GM12865 (cell line): Measurements from ENCODE around the gene MLLT3.

ENCODE experiments used
- DNase-seq: peaks from one replicate; pipeline ENCODE4 v3.0.0; 2010; ENCODE audit warnings: low read depth
- H3K4me3 ChIP-seq: 2 replicates; pipeline ENCODE4 v1.5.1; 2011; ENCODE audit warnings: mild to moderate bottlenecking, low read depth, low read length, control low read depth
- TF ChIP-seq, protein P1 (sequence below): IDR thresholded peaks from 2 replicates; pipeline ENCODE4 v1.5.1; 2011; ENCODE audit warnings: low read length, control low read depth, low read depth, inconsistent platforms; ENCODE audit not compliant: insufficient read depth; ENCODE audit errors: missing control alignments

MLLT3 gene

DNA sequence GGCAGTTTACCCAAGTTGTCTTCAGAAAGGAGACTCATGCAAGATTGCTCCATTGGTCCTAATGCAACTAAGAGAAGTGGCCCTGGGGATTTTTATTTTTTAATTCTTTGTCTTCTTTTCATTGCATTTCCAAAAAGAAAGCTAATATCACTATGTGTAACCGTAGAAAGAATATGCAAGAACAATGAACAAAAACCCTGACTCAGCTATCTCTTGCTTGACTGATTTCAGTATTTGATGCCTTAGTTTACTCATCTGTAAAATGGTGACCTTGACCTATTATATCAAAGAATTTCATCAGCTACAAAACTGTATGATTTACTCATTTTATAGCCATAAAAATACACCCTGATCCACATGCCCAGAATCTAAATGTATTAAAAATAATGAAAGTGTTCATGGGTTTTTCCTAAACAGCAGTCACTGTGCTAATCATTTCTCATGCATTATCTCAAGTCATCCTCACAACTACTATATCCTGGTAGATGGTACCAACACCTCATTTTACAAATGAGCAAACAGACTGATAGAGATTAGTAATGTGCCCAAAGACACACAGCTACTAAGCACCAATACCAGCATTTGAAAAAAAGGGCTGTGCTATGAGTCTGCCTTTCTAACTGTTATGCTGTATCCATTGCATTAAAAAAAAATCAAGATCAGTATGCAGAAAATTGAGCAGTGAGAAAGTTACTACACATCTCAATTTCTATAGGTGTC is 185.7 kb downstream of the MLLT3 start:
- no peak overlapping the region for H3K4me3 ChIP-seq
- no peak for DNase-seq
- TF ChIP-seq, protein P1, sequence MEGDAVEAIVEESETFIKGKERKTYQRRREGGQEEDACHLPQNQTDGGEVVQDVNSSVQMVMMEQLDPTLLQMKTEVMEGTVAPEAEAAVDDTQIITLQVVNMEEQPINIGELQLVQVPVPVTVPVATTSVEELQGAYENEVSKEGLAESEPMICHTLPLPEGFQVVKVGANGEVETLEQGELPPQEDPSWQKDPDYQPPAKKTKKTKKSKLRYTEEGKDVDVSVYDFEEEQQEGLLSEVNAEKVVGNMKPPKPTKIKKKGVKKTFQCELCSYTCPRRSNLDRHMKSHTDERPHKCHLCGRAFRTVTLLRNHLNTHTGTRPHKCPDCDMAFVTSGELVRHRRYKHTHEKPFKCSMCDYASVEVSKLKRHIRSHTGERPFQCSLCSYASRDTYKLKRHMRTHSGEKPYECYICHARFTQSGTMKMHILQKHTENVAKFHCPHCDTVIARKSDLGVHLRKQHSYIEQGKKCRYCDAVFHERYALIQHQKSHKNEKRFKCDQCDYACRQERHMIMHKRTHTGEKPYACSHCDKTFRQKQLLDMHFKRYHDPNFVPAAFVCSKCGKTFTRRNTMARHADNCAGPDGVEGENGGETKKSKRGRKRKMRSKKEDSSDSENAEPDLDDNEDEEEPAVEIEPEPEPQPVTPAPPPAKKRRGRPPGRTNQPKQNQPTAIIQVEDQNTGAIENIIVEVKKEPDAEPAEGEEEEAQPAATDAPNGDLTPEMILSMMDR = no peak

DNA sequence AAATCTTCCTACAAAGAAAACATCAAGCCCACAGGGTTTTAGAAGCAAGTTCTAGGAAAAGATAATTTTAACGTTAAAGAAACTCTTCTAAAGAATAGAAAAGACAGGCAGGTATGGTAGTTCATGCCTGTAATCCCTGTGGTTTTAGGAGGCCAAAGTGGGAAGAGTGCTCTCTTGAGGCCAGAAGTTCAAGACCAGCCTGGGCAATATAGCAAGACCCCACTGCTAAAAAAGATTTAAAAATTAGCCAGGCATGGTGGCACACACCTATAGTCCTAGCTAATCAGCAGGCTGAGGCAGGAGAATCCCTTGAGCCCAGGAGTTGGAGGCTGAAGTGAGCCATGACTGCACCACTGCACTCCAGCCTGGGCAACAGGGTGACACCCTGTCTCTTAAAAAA is 193.3 kb downstream of the MLLT3 start:
- DNase-seq = no peak
- TF ChIP-seq, protein P1 = no peak
- H3K4me3 ChIP-seq = no peak overlapping the region

DNA sequence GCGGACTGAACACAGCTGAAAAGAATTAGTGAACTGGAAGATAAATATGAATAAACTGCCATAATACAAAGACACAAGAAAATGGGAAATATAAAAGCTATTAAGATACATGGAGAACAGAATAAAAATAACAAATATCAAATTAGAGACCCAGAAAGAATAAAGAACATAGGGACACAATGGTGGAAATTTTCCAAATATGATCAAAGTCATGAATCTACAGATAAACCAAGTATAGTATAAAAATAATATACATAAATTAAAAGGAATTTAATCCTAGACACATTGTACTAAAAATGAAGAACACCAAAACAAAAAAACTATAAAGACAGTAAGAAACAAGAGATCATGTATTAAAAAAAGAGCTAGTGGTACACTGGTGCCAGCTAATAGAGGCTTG is 194.9 kb downstream of the MLLT3 start:
- no peak for DNase-seq
- H3K4me3 ChIP-seq = no peak overlapping the region
- TF ChIP-seq, protein P1 = no peak

DNA sequence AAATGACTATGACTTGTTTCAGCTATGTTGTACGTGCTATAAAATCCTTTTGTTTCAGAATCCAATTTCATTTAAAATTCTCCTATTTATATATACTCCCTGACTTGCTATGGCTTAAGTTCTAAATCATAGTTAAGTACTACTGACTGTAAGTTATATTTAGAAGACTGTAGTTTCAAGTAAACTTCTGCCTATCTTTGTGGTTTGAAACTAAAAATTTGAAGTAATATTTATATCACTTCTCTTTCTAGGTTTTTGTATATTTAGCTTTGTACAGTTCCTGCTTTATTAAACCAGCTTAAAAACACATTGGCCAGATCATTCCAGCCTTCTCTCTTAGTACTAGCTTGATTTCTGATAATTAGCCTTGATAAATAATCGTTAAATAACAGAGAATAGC is 196.3 kb downstream of the MLLT3 start:
- TF ChIP-seq, protein P1 = no peak
- H3K4me3 ChIP-seq = peak overlapping the region; percentile 28; the same call in 1 of the 2 replicates

DNA sequence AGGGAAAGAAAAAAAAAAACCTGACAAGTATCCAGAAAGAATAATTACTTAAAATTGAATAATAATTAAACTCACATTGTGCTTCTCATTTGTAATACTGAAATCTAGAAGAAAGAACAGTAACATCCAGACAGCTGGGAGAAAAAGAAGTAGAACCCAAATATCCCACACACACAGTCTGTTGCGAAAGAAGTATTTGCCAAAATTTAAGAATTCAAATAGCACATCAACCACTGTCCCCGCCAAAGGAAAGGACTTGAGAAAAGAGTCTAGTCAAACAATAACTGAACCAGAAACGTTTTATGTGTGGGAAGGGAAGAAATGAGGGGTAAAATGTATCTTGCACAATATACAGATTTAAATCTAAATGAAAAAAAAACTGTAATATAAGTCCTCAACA is 202.8 kb downstream of the MLLT3 start:
- H3K4me3 ChIP-seq = no peak overlapping the region
- TF ChIP-seq, protein P1 = no peak

More for the DNA sequence above, 196.3 kb downstream of the MLLT3 start:
- peak; percentile 38 for DNase-seq

DNA sequence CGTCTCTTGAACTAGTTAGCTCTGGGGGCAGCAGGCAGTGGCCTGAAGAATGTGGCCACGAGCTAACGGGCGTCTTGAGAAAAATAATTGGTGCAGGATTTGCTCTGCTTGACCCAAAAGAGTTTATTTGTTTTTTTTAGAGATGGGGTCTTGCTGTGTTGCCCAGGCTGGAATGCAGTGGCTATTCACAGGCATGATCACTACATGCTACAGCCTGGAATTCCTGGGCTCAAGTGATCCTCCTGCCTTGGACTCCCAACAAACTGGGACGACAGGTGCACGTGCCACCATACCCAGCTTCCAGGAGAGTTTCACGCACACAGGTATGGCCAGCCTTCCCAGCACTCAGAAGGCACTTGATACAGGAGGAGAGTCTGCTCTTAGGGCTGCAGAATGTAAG is 203.8 kb downstream of the MLLT3 start:
- no peak overlapping the region for H3K4me3 ChIP-seq
- TF ChIP-seq, protein P1 = no peak
- DNase-seq = no peak

More for the DNA sequence above, 202.8 kb downstream of the MLLT3 start:
- DNase-seq = no peak
